ENCODE results near the gene GNB2.

DNA sequence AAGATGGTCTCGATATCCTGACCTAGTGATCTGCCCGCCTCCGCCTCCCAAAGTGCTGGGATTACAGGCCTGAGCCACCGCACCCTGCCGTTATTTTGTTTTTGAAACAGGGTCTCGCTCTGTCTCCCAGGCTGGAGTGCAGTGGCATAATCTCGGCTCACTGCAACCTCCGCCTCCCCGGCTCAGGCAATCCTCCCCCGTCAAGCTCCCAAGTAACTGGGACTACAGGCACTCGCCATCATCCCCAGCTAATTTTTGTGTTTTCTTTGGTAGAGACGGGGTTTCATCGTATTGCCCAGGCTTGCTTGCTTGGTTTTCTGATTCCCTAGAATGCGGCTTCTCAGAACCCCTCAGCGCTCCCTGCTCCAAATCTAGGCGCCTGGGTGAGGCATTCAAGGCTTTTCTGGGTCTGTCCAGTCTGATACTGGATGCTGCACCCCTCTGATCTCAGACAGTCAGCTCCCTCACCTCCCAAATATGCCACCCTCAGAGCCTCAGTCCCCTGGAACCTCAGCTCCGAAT lies 33.5 kb upstream of the GNB2 start:
- TF ChIP-seq, protein P1, sequence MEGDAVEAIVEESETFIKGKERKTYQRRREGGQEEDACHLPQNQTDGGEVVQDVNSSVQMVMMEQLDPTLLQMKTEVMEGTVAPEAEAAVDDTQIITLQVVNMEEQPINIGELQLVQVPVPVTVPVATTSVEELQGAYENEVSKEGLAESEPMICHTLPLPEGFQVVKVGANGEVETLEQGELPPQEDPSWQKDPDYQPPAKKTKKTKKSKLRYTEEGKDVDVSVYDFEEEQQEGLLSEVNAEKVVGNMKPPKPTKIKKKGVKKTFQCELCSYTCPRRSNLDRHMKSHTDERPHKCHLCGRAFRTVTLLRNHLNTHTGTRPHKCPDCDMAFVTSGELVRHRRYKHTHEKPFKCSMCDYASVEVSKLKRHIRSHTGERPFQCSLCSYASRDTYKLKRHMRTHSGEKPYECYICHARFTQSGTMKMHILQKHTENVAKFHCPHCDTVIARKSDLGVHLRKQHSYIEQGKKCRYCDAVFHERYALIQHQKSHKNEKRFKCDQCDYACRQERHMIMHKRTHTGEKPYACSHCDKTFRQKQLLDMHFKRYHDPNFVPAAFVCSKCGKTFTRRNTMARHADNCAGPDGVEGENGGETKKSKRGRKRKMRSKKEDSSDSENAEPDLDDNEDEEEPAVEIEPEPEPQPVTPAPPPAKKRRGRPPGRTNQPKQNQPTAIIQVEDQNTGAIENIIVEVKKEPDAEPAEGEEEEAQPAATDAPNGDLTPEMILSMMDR (IDR thresholded peaks at IDR 0.05) = no peak
- no peak for TF ChIP-seq POLR2A (IDR thresholded peaks at IDR 0.05)
